Lower lobe of right lung (tissue), 2 donors: ENCODE results near the gene MIB2. TPM values are rescaled to one million over a fixed set of nuclear protein-coding genes. Genes with fewer than 3 reads are reported as not detected.
"Not testable (repeated sequence)": the region's sequence is repeated elsewhere in the genome, so short reads cannot be mapped to it uniquely, and the experiment has no call there.

Source experiments
- ATAC-seq, 2 donors: fragments of 200-7000 bp; cut with Tn5 transposase; one replicate each; pipeline ENCODE4 v1.9.1; 2020 to 2022; ENCODE audit warnings: mild to moderate bottlenecking in 2 of 2, moderate library complexity in 2 of 2
- DNase-seq: peaks from one replicate; pipeline ENCODE4 v3.0.0-alpha.2; 2020
- H3K27ac ChIP-seq: fragments of 200-600 bp; one replicate; pipeline ENCODE4 v1.8.0; 2022
- H3K27me3 ChIP-seq: fragments of 200-600 bp; one replicate; pipeline ENCODE4 v1.8.0; 2022; ENCODE audit warnings: low read depth
- H3K36me3 ChIP-seq: fragments of 200-600 bp; one replicate; pipeline ENCODE4 v1.8.0; 2022; ENCODE audit warnings: mild to moderate bottlenecking
- H3K4me1 ChIP-seq: fragments of 200-600 bp; one replicate; pipeline ENCODE4 v1.8.0; 2022
- H3K4me3 ChIP-seq: fragments of 200-600 bp; one replicate; pipeline ENCODE4 v1.8.0; 2022; ENCODE audit warnings: mild to moderate bottlenecking
- H3K9me3 ChIP-seq: fragments of 200-600 bp; one replicate; pipeline ENCODE4 v1.8.0; 2022
- CTCF ChIP-seq: fragments of 200-600 bp; IDR thresholded peaks from one replicate; pipeline ENCODE4 v1.8.0; 2022; ENCODE audit warnings: antibody characterized with exemption, mild to moderate bottlenecking
- intact Hi-C: fragments of 100-400 bp; cut with DNase I; formaldehyde crosslinking; loops from one replicate; pipeline ENCODE4 v1.11.0; 2022
- total RNA-seq: library from RNA; stranded (reverse); fragmentation: NEBNext Ultra II Directional; extraction: Animal tissue kit (Norgen Biotek cat#: 25700); gene quantifications from one replicate; pipeline ENCODE4 v1.2.1, GENCODE V29; 2021
- donor health status: DM: no; HTN: yes; CAD: no; lungs with severe emphysema.

The MIB2 gene
- total RNA-seq, 1 donor from 2014 or later, result 82.5 TPM

- intact Hi-C loops, ATAC-seq, H3K27ac ChIP-seq, H3K27me3 ChIP-seq, H3K9me3 ChIP-seq, H3K4me1 ChIP-seq, H3K4me3 ChIP-seq: not testable (repeated sequence)
- H3K36me3 ChIP-seq, result peaks cover 19% of the 10 kb centered on the region
- peak; percentile 22 for DNase-seq
These were observed 22.2 kb downstream of the MIB2 start for GRCh38 chr1:1637479-1637875.

- H3K9me3 ChIP-seq, H3K4me3 ChIP-seq, H3K27ac ChIP-seq, ATAC-seq, H3K27me3 ChIP-seq, H3K4me1 ChIP-seq, intact Hi-C loops: not testable (repeated sequence)
- peak; percentile 33 for DNase-seq
- peaks cover 19% of the 10 kb centered on the region for H3K36me3 ChIP-seq
These were observed 23.2 kb downstream of the MIB2 start for GRCh38 chr1:1638528-1638927.

- H3K9me3 ChIP-seq, H3K4me3 ChIP-seq, ATAC-seq, intact Hi-C loops, H3K4me1 ChIP-seq, H3K27ac ChIP-seq, H3K27me3 ChIP-seq: not testable (repeated sequence)
- peaks cover 19% of the 10 kb centered on the region for H3K36me3 ChIP-seq
- peak; percentile 5 for DNase-seq
These were observed 24.1 kb downstream of the MIB2 start for GRCh38 chr1:1639368-1639767.

GRCh38 chr1:1640081-1640480 lies 24.8 kb downstream of the MIB2 start:
- peaks cover 19% of the 10 kb centered on the region for H3K36me3 ChIP-seq
- DNase-seq, result peak; percentile 20
- ATAC-seq, H3K27me3 ChIP-seq, intact Hi-C loops, H3K4me1 ChIP-seq, H3K9me3 ChIP-seq, H3K4me3 ChIP-seq, H3K27ac ChIP-seq: not testable (repeated sequence)

- H3K9me3 ChIP-seq, intact Hi-C loops, H3K4me3 ChIP-seq, H3K27ac ChIP-seq, ATAC-seq, H3K27me3 ChIP-seq, H3K4me1 ChIP-seq: not testable (repeated sequence)
- H3K36me3 ChIP-seq, result peaks cover 23% of the 10 kb centered on the region
- peak; percentile 10 for DNase-seq
These were observed 25.6 kb downstream of the MIB2 start for GRCh38 chr1:1640711-1641461.

GRCh38 chr1:1646326-1646725 lies 31.0 kb downstream of the MIB2 start:
- H3K27ac ChIP-seq, H3K4me3 ChIP-seq, H3K9me3 ChIP-seq, H3K27me3 ChIP-seq, ATAC-seq, H3K4me1 ChIP-seq, DNase-seq, intact Hi-C loops: not testable (repeated sequence)
- peaks cover 53% of the 10 kb centered on the region for H3K36me3 ChIP-seq

GRCh38 chr1:1647567-1648241 lies 32.4 kb downstream of the MIB2 start:
- H3K27me3 ChIP-seq, H3K9me3 ChIP-seq, H3K4me3 ChIP-seq, H3K27ac ChIP-seq, H3K4me1 ChIP-seq, intact Hi-C loops: not testable (repeated sequence)
- DNase-seq, result peak; percentile 21
- H3K36me3 ChIP-seq, result peaks cover 67% of the 10 kb centered on the region
- ATAC-seq, result peak in 1 of 2 donors; percentile 29

GRCh38 chr1:1648265-1648664 lies 33.0 kb downstream of the MIB2 start:
- H3K27me3 ChIP-seq, H3K4me3 ChIP-seq, intact Hi-C loops, ATAC-seq, H3K4me1 ChIP-seq, H3K27ac ChIP-seq, H3K9me3 ChIP-seq: not testable (repeated sequence)
- DNase-seq, result peak; percentile 24
- peaks cover 72% of the 10 kb centered on the region for H3K36me3 ChIP-seq

GRCh38 chr1:1658583-1659549 lies 43.6 kb downstream of the MIB2 start, which contains the start of gene CDK11B:
Gene CDK11B (minus strand): TSS chr1:1659004. CDS start chr1:1657485, 1,519 bp downstream.
- H3K4me1 ChIP-seq, result peaks cover 21% of the 10 kb centered on the region
- DNase-seq (peak; percentile 93), ATAC-seq (peak; percentile 93)
- peaks cover 37% of the 10 kb centered on the region for H3K36me3 ChIP-seq
- H3K27me3 ChIP-seq, intact Hi-C loops, H3K9me3 ChIP-seq: not testable (repeated sequence)
- peak; percentile 48 for TF ChIP-seq CTCF
- peak within 1 kb of the TSS; percentile 100 for H3K27ac ChIP-seq
- H3K4me3 ChIP-seq, result peak within 1 kb of the TSS; percentile 72

- H3K27me3 ChIP-seq, ATAC-seq, H3K4me1 ChIP-seq, intact Hi-C loops, DNase-seq, H3K4me3 ChIP-seq, H3K27ac ChIP-seq, H3K9me3 ChIP-seq: not testable (repeated sequence)
- H3K36me3 ChIP-seq, result peaks cover 26% of the 10 kb centered on the region
These were observed 47.1 kb downstream of the MIB2 start for GRCh38 chr1:1662392-1662791.

- H3K27ac ChIP-seq, H3K4me1 ChIP-seq, H3K9me3 ChIP-seq, H3K27me3 ChIP-seq, ATAC-seq, H3K4me3 ChIP-seq, intact Hi-C loops: not testable (repeated sequence)
- peak; percentile 37 for DNase-seq
- peaks cover 32% of the 10 kb centered on the region for H3K36me3 ChIP-seq
These were observed 47.7 kb downstream of the MIB2 start for GRCh38 chr1:1662830-1663560.
